Ascending aorta (tissue), 2 donors: ENCODE measurements around the gene NCBP3. TPM values are rescaled to one million over a fixed set of nuclear protein-coding genes. Genes with fewer than 3 reads are reported as not detected.

Experiments
- DNase-seq, 2 donors: peaks; one replicate each; pipeline ENCODE4 v3.0.0-alpha.2; 2019; ENCODE audit warnings: low spot score in 2 of 2
- H3K27ac ChIP-seq, 2 donors: fragments of 200-600 bp; sonication (generic); one replicate each; pipeline ENCODE4 v1.5.1; 2016 to 2017; ENCODE audit warnings: mild to moderate bottlenecking in 1 of 2
- H3K27me3 ChIP-seq: fragments of 200-600 bp; sonication (generic); one replicate; pipeline ENCODE4 v1.5.1; 2017
- H3K36me3 ChIP-seq, 2 donors: fragments of 200-600 bp; sonication (generic); one replicate each; pipeline ENCODE4 v1.5.1; 2016
- H3K4me1 ChIP-seq, 2 donors: fragments of 200-600 bp; sonication (generic); one replicate each; pipeline ENCODE4 v1.5.1; 2016 to 2017; ENCODE audit warnings: mild to moderate bottlenecking in 1 of 2
- H3K4me3 ChIP-seq, 2 donors: fragments of 200-600 bp; sonication (generic); one replicate each; pipeline ENCODE4 v1.5.1; 2016 to 2017; ENCODE audit warnings: mild to moderate bottlenecking in 1 of 2
- H3K9me3 ChIP-seq, 2 donors: fragments of 200-600 bp; sonication (generic); one replicate each; pipeline ENCODE4 v1.5.1; 2016
- CTCF ChIP-seq, 3 experiments: fragments of 200-600 bp in 2 of 3; fragments of 450-650 bp in 1 of 3; sonication (generic) in 2 of 3; IDR thresholded peaks; one replicate each; pipeline ENCODE4 v1.5.1; 2016 to 2019; ENCODE audit warnings: antibody characterized with exemption in 3 of 3, mild to moderate bottlenecking in 1 of 3, moderate library complexity in 1 of 3
- intact Hi-C: fragments of 100-400 bp; cut with DNase I; formaldehyde crosslinking; loops from one replicate; pipeline ENCODE4 v1.15.1; 2023
- total RNA-seq: library from RNA; depleted of rRNA; stranded (reverse); fragments of >200 nt; gene quantifications from one replicate; pipeline ENCODE4 v1.1.0, GENCODE V29; 2016

The NCBP3 gene
- total RNA-seq, 1 donor from 2014 or later = 3.9 TPM

- intact Hi-C loops = no loop called here
Measured at GRCh38 chr17:3852561-3852960, 6.5 kb upstream of the NCBP3 start.

GRCh38 chr17:3851461-3852100 is 5.5 kb upstream of the NCBP3 start:
- H3K9me3 ChIP-seq = no peaks in the 10 kb centered on the region
- TF ChIP-seq CTCF (IDR thresholded peaks at IDR 0.05) = no peak
- intact Hi-C loops = no loop called here
- DNase-seq = no peak
- H3K27me3 ChIP-seq = no peaks in the 10 kb centered on the region
- no peaks in the 10 kb centered on the region for H3K4me1 ChIP-seq
- no peak overlapping the region for H3K27ac ChIP-seq
- no peaks in the 10 kb centered on the region for H3K36me3 ChIP-seq
- H3K4me3 ChIP-seq = no peak overlapping the region

More at GRCh38 chr17:3852561-3852960, 6.5 kb upstream of the NCBP3 start:
- TF ChIP-seq CTCF (IDR thresholded peaks at IDR 0.05) = no peak
- no peak for DNase-seq
- no peaks in the 10 kb centered on the region for H3K4me1 ChIP-seq
- H3K36me3 ChIP-seq = no peaks in the 10 kb centered on the region
- no peaks in the 10 kb centered on the region for H3K27me3 ChIP-seq
- no peak overlapping the region for H3K27ac ChIP-seq
- no peaks in the 10 kb centered on the region for H3K9me3 ChIP-seq
- H3K4me3 ChIP-seq = no peak overlapping the region

- Histone ChIP-seq H3K36me3 (no peaks in the 10 kb centered on the region), H3K4me1 (peaks cover 0 to 11% of the 10 kb centered on the region in 2 donors), H3K27ac (no peak overlapping the region), H3K4me3 (no peak overlapping the region), H3K9me3 (no peaks in the 10 kb centered on the region), H3K27me3 (no peaks in the 10 kb centered on the region)
- TF ChIP-seq CTCF (IDR thresholded peaks at IDR 0.05) = no peak
- intact Hi-C loops = loop anchor here (5.0 to 10.0 kb wide), 4 partner anchors 44 to 224 kb away; partner anchors contain the start of genes CAMKK1, EMC6 and TAX1BP3
- DNase-seq = no peak
Measured at GRCh38 chr17:3848229-3848835, 2.3 kb upstream of the NCBP3 start.

DNA sequence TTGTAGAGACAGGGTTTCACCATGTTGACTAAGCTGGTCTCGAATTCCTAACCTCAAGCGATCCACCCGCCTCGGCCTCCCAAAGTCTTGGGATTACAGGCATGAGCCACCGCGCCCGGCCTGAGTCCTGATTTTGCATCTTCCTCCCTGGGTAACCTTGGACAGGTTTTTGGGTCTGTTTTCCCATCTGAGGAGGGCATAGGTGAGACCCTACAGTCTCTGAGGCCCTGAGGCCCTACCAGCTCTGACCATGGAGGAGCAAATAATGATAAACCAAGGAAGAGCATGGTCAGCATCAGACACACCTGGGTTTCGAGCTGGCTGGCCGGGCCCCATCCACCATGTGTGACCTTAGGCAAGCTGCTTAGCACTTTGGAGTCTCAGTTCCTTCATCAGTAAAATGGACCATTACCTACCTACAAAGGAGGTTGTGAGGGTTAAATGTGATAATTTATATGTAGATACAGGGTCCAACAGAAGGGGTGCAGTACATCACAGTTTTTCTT is 1.2 kb upstream of the NCBP3 start:
- DNase-seq = no peak
- H3K9me3 ChIP-seq = no peaks in the 10 kb centered on the region
- no peak for TF ChIP-seq CTCF (IDR thresholded peaks at IDR 0.05)
- H3K4me1 ChIP-seq = peaks cover 0 to 11% of the 10 kb centered on the region in 2 donors
- no peak overlapping the region for H3K27ac ChIP-seq
- no peaks in the 10 kb centered on the region for H3K27me3 ChIP-seq
- H3K4me3 ChIP-seq = no peak overlapping the region
- peaks cover 8 to 9% of the 10 kb centered on the region in 2 donors for H3K36me3 ChIP-seq
- intact Hi-C loops = loop anchor here (5.0 to 10.0 kb wide), 4 partner anchors 45 to 225 kb away; partner anchors contain the start of genes CAMKK1, EMC6 and TAX1BP3

DNA sequence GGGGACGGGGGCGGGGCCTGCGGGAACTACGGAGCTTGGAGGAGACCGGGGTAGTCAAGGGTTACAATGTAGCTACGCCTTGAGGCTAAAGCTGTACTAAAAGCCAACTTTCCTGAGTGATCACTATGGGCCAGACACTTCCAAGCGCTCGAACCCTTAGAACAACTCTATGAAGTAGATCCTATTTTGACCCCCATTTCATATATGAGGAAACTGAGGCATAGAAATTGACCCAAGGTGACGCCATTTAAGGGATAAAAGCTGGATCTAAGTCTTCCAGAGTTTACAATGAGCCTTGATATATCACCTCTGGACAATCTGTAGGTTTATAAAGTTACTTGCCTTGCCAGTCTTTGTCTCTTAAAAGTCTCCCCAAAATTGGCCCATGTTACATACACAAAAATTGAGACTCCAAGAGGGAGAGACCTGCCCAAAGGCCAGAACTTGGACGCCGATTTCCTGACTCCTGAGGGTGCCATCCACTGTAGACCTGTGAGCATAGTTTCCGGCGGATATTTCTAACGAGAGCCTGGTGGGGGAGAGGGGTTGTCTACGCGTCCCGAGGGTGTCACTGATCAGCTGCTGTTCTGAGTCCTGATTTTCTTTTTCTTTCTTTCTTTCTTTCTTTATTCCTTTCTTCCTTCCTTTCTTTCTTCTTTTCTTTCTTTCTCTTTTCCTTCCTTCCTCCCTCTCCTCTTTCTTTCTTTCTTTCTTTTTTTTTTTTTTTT is 555 bp upstream of the NCBP3 start:
- no peak for TF ChIP-seq CTCF (IDR thresholded peaks at IDR 0.05)
- intact Hi-C loops = loop anchor here (5.0 to 10.0 kb wide), 4 partner anchors 46 to 226 kb away; partner anchors contain the start of genes CAMKK1, EMC6 and TAX1BP3
- no peak for DNase-seq
- Histone ChIP-seq H3K4me3 (peak overlapping the region; percentile 96 to 99), H3K9me3 (no peaks in the 10 kb centered on the region), H3K27me3 (no peaks in the 10 kb centered on the region), H3K27ac (no peak overlapping the region), H3K36me3 (peaks cover 9 to 14% of the 10 kb centered on the region in 2 donors), H3K4me1 (peaks cover 0 to 11% of the 10 kb centered on the region in 2 donors)
